OCI-LY3 (cell line): Measurements from ENCODE around the gene EAF1.
"Not testable (repeated sequence)": the region's sequence is repeated elsewhere in the genome, so short reads cannot be mapped to it uniquely, and the experiment has no call there.

Experiments used
- H2AFZ ChIP-seq: fragments of 200-600, 300-600 bp; shearing (Covaris generic); 2 replicates; pipeline ENCODE4 v1.6.0; 2014; ENCODE audit warnings: antibody characterized with exemption, low read depth, low read length
- H3K27ac ChIP-seq: fragments of 200-600, 300-600 bp; sonication (generic); 2 replicates; pipeline ENCODE4 v1.5.1; 2014; ENCODE audit warnings: mild to moderate bottlenecking, low read length, moderate library complexity, mixed read lengths
- H3K27me3 ChIP-seq: fragments of 200-600, 300-600 bp; sonication (generic); 2 replicates; pipeline ENCODE4 v1.6.1; 2014; ENCODE audit warnings: low read depth, low read length, mixed read lengths
- H3K36me3 ChIP-seq: fragments of 200-600, 300-600 bp; sonication (generic); replicated peaks from 2 replicates; pipeline ENCODE3; 2014; ENCODE audit warnings: low read depth, low read length, mixed read lengths
- H3K4me1 ChIP-seq: fragments of 300-600, 200-600 bp; sonication (generic); 2 replicates; pipeline ENCODE4 v1.6.1; 2014; ENCODE audit warnings: low read length, mixed read lengths
- H3K4me2 ChIP-seq: fragments of 200-600, 300-600 bp; sonication (generic); 2 replicates; pipeline ENCODE4 v1.6.1; 2014; ENCODE audit warnings: low read length, mixed read lengths
- H3K4me3 ChIP-seq: fragments of 300-600, 200-600 bp; sonication (generic); 2 replicates; pipeline ENCODE4 v1.5.1; 2014; ENCODE audit warnings: antibody characterized with exemption, mild to moderate bottlenecking, low read length, moderate library complexity
- H3K79me2 ChIP-seq: fragments of 300-600, 200-600 bp; shearing (Covaris generic); 2 replicates; pipeline ENCODE4 v1.6.1; 2014; ENCODE audit warnings: mild to moderate bottlenecking, low read length, mixed read lengths
- H3K9ac ChIP-seq: fragments of 300-600, 200-600 bp; shearing (Covaris generic); 2 replicates; pipeline ENCODE4 v1.6.0; 2014; ENCODE audit warnings: mild to moderate bottlenecking, low read length, moderate library complexity
- H3K9me3 ChIP-seq: fragments of 200-600, 300-600 bp; shearing (Covaris generic); 2 replicates; pipeline ENCODE4 v1.6.1; 2014; ENCODE audit warnings: low read length, mixed read lengths; ENCODE audit not compliant: insufficient read depth
- H4K20me1 ChIP-seq: fragments of 200-600, 300-600 bp; sonication (generic); 2 replicates; pipeline ENCODE4 v1.6.1; 2016; ENCODE audit warnings: low read length, mixed read lengths; ENCODE audit not compliant: insufficient read depth
- CTCF ChIP-seq: fragments of 200-600, 300-600 bp; sonication (generic); IDR thresholded peaks from 2 replicates; pipeline ENCODE4 v1.5.1; 2014; ENCODE audit warnings: antibody characterized with exemption, low read length, low read depth
- EZH2phosphoT487 ChIP-seq: fragments of 200-600 bp; shearing (Covaris generic); IDR thresholded peaks from 2 replicates; pipeline ENCODE4 v1.6.1; 2018; ENCODE audit warnings: antibody characterized with exemption, mixed run types, low read depth

Gene EAF1

GRCh38 chr3:15382405-15382923, 44.9 kb upstream of the EAF1 start:
- H3K4me2 ChIP-seq: peak overlapping the region; percentile 28
- no peaks in the 10 kb centered on the region for H4K20me1 ChIP-seq
- no peaks in the 10 kb centered on the region for H3K27me3 ChIP-seq
- H3K36me3 ChIP-seq: peaks cover 13% of the 10 kb centered on the region
- peaks cover 13% of the 10 kb centered on the region for H3K9me3 ChIP-seq
- no peak overlapping the region for H3K4me3 ChIP-seq
- H3K9ac ChIP-seq: peak overlapping the region; percentile 37
- peak overlapping the region; percentile 41; the same call in 1 of the 2 replicates for H2AFZ ChIP-seq
- TF ChIP-seq CTCF (no peak), EZH2phosphoT487 (no peak)
- peaks cover 92% of the 10 kb centered on the region for H3K4me1 ChIP-seq
- H3K79me2 ChIP-seq: no peaks in the 10 kb centered on the region
- H3K27ac ChIP-seq: peak overlapping the region; percentile 95

GRCh38 chr3:15384510-15385237, 42.7 kb upstream of the EAF1 start:
- peak overlapping the region; percentile 81 for H3K9ac ChIP-seq
- H3K4me2 ChIP-seq: peak overlapping the region; percentile 72

GRCh38 chr3:15385238-15385695, 42.1 kb upstream of the EAF1 start:
- peak overlapping the region; percentile 81; the same call in 1 of the 2 replicates for H3K9ac ChIP-seq
- peaks cover 13% of the 10 kb centered on the region for H3K36me3 ChIP-seq
- H3K79me2 ChIP-seq, H4K20me1 ChIP-seq, H3K27me3 ChIP-seq, H2AFZ ChIP-seq: not testable (repeated sequence)
- H3K4me1 ChIP-seq: peaks cover 94% of the 10 kb centered on the region
- H3K4me2 ChIP-seq: peak overlapping the region; percentile 72
- peak overlapping the region; percentile 95 for H3K27ac ChIP-seq
- H3K9me3 ChIP-seq: peaks cover 13% of the 10 kb centered on the region
- peak overlapping the region; percentile 16; the same call in 1 of the 2 replicates for H3K4me3 ChIP-seq

More at GRCh38 chr3:15384510-15385237, 42.7 kb upstream of the EAF1 start:
- H2AFZ ChIP-seq: no peak overlapping the region
- peaks cover 13% of the 10 kb centered on the region for H3K9me3 ChIP-seq
- no peaks in the 10 kb centered on the region for H3K79me2 ChIP-seq
- no peak for TF ChIP-seq CTCF
- TF ChIP-seq EZH2phosphoT487: no peak
- H3K27ac ChIP-seq: peak overlapping the region; percentile 95
- H3K4me3 ChIP-seq: peak overlapping the region; percentile 48
- H3K27me3 ChIP-seq: no peaks in the 10 kb centered on the region
- peaks cover 13% of the 10 kb centered on the region for H3K36me3 ChIP-seq
- peaks cover 92% of the 10 kb centered on the region for H3K4me1 ChIP-seq
- no peaks in the 10 kb centered on the region for H4K20me1 ChIP-seq

- H2AFZ ChIP-seq: no peak overlapping the region
- H3K4me3 ChIP-seq: no peak overlapping the region
- H4K20me1 ChIP-seq: no peaks in the 10 kb centered on the region
- H3K79me2 ChIP-seq: no peaks in the 10 kb centered on the region
- H3K4me1 ChIP-seq: peaks cover 97% of the 10 kb centered on the region
- no peak overlapping the region for H3K4me2 ChIP-seq
- peak overlapping the region; percentile 81; the same call in 1 of the 2 replicates for H3K9ac ChIP-seq
- peak overlapping the region; percentile 95 for H3K27ac ChIP-seq
- TF ChIP-seq EZH2phosphoT487 (no peak), CTCF (no peak)
- no peaks in the 10 kb centered on the region for H3K27me3 ChIP-seq
- H3K9me3 ChIP-seq: peaks cover 13% of the 10 kb centered on the region
- peaks cover 13% of the 10 kb centered on the region for H3K36me3 ChIP-seq
Observed at GRCh38 chr3:15385901-15386653, 41.3 kb upstream of the EAF1 start.

GRCh38 chr3:15386654-15386955, 40.8 kb upstream of the EAF1 start:
- H3K27ac ChIP-seq: peak overlapping the region; percentile 95; the same call in 1 of the 2 replicates
- not testable (repeated sequence) for H3K9ac ChIP-seq, H3K79me2 ChIP-seq, H3K4me2 ChIP-seq, H4K20me1 ChIP-seq, H2AFZ ChIP-seq, H3K27me3 ChIP-seq, H3K4me3 ChIP-seq
- peaks cover 13% of the 10 kb centered on the region for H3K9me3 ChIP-seq
- H3K36me3 ChIP-seq: peaks cover 13% of the 10 kb centered on the region
- peaks cover 93% of the 10 kb centered on the region for H3K4me1 ChIP-seq
